Adrenal gland (tissue), 12 donors: ENCODE data around the gene NOCT. TPM values are rescaled to one million over a fixed set of nuclear protein-coding genes. Genes with fewer than 3 reads are reported as not detected.
"Not testable (repeated sequence)": the region's sequence is repeated elsewhere in the genome, so short reads cannot be mapped to it uniquely, and the experiment has no call there.

Experiments
- DNase-seq, 7 donors: peaks; one replicate each; pipeline ENCODE4 v3.0.0-alpha.2; 2019 to 2020
- H3K27ac ChIP-seq, 5 donors: fragments of 200-600 bp; sonication (generic) in 4 of 5; 1 replicate in 3 of 5; 2 replicates in 2 of 5; pipeline versions ENCODE4 v1.5.1 to v1.8.0; 2016 to 2020; ENCODE audit warnings: mild to moderate bottlenecking in 1 of 5
- H3K27me3 ChIP-seq: fragments of 200-600 bp; 2 replicates; pipeline ENCODE4 v1.8.0; 2021
- H3K36me3 ChIP-seq, 2 donors: fragments of 200-600 bp; replicated peaks in 1 of 2; 1 replicate in 1 of 2; 2 replicates in 1 of 2; pipeline versions ENCODE4 v1.5.1 to v1.8.0; 2018 to 2022
- H3K4me1 ChIP-seq, 2 donors: fragments of 200-600 bp; replicated peaks in 1 of 2; 1 replicate in 1 of 2; 2 replicates in 1 of 2; pipeline versions ENCODE4 v1.5.1 to v1.8.0; 2018 to 2021
- H3K4me3 ChIP-seq, 4 donors: fragments of 200-600 bp; sonication (generic) in 3 of 4; one replicate each; pipeline ENCODE4 v1.5.1; 2016 to 2018
- H3K9me3 ChIP-seq, 3 donors: fragments of 200-600 bp; sonication (generic) in 1 of 3; replicated peaks in 1 of 3; 1 replicate in 2 of 3; 2 replicates in 1 of 3; pipeline versions ENCODE4 v1.5.1 to v1.8.0; 2016 to 2021
- CTCF ChIP-seq, 6 experiments: fragments of 450-650 bp in 4 of 6; fragments of 200-600 bp in 2 of 6; sonication (generic) in 1 of 6; IDR thresholded peaks; 1 replicate in 5 of 6; 2 replicates in 1 of 6; pipeline versions ENCODE4 v1.5.1 to v1.8.0; 2016 to 2021; ENCODE audit warnings: antibody characterized with exemption in 6 of 6, mild to moderate bottlenecking in 2 of 6, moderate library complexity in 1 of 6
- POLR2A ChIP-seq, 2 donors: fragments of 450-650 bp; IDR thresholded peaks; one replicate each; pipeline ENCODE4 v1.6.1; 2017; ENCODE audit warnings: antibody characterized with exemption in 2 of 2, mild to moderate bottlenecking in 2 of 2, moderate library complexity in 1 of 2
- WGBS, 4 donors: extraction: QIAGEN DNeasy Blood & Tissue Kit in 2 of 4; methylation state at CpG; one replicate each; pipeline versions ENCODE4 v1.1.5 to v1.1.7; 2013 to 2017; 5-methylcytosine and 5-hydroxymethylcytosine counted together
- intact Hi-C, 2 donors: fragments of 100-400 bp; cut with DNase I; formaldehyde crosslinking; loops; one replicate each; pipeline versions ENCODE4 v1.14.1 to v1.15.0; 2022 to 2023
- polyA plus RNA-seq, 3 donors: library from polyadenylated mRNA; stranded (reverse); fragments of 200-250 nt in 2 of 3; fragments of 350-450 nt in 1 of 3; fragmentation: Illumina TruSeq in 1 of 3; extraction: RNeasy Lipid Tissue Mini Kit (QIAGEN cat#74804) in 1 of 3; gene quantifications; one replicate each; pipeline ENCODE4 v1.2.3, GENCODE V29; 2013 to 2014
- total RNA-seq, 9 donors: library from RNA; depleted of rRNA in 4 of 9; stranded (reverse); fragments of >200 nt in 4 of 9; fragments of 120-200 nt in 1 of 9; fragmentation: NEBNext Ultra II Directional in 1 of 9; extraction: Animal tissue kit (Norgen Biotek cat#: 25700) in 1 of 9; gene quantifications; one replicate each; pipeline versions ENCODE4 v1.1.0 to v1.2.4, GENCODE V29; 2013 to 2023
- donor health status: healthy with polysubstance abuse.
- donor health status: Bipolar disorder and iron deficiency.
- donor health status: DM: yes; HTN: yes; CAD: no.
- donor health status: DM: no; HTN: no; CAD: no.
- donor health status: DM: no; HTN: no; CAD: no.
- donor health status: DM: yes; HTN: yes; CAD: no.

The NOCT gene
- total and polyA plus RNA-seq, 12 donors: 1.2 to 17.0 (median 6.4) TPM

DNA sequence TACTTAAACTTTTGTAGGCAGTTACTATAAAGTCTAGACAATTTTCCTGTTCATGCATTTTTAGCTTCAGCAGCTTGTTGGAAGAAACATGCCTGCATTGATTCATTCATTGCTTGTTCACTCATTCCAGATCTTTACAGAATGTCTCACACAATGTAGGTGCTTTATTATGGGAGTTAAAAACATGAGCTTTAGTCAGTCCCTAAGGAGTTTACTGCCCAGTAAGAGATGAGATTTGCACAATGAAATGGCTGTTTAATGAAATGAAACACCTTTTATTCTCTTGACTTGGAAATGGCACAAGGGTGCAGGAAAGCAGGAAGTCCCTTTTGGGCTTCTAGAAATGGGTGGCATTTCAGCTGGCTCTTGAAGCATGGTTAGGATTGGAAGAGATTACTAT, 2.9 kb downstream of the NOCT start:
- TF ChIP-seq POLR2A (IDR thresholded peaks at IDR 0.05) (no peak), CTCF (IDR thresholded peaks at IDR 0.05) (no peak)
- no peak overlapping the region for H3K27ac ChIP-seq
- no peak overlapping the region for H3K4me3 ChIP-seq
- no peak for DNase-seq
- no peaks in the 10 kb centered on the region for H3K36me3 ChIP-seq
- H3K9me3 ChIP-seq: no peaks in the 10 kb centered on the region
- intact Hi-C loops: no loop called here
- peaks cover 24 to 26% of the 10 kb centered on the region in 2 donors for H3K4me1 ChIP-seq
- H3K27me3 ChIP-seq: no peaks in the 10 kb centered on the region

DNA sequence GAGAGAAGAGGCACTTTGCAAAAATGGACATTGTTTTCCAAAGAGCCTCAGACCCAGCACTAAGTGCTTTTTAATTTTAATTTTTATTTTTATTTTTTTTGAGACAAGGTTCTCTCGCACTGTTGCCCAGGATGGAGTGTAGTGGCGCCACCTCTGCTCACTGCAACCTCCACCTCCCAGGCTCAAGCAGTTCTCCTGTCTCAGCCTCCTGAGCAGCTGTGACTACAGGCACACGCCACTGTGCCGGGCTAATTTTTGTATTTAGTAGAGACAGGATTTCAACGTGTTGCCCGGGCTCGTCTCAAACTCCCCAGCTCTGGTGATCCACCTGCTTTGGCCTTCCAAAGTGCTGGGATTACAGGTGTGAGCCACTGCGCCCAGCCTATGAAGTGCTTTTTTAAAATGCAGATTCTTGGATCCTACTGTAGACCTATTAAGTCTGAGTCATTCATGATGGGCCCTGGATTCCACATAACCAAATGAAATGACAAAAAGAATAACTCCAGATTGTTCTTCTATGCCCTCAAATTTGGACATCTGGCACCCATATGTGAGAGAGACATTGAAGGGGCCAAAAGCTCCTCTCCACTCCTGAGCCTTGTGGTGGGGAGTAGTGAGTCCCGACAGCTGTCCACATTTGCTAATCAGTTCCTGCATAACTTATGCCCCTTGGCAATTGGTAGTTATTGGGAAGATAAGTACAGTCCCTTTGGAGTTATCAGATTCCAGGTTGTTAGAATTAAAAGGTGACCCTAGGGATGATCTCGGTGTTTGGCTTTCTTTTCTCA, 3.6 kb downstream of the NOCT start:
- peaks cover 17 to 19% of the 10 kb centered on the region in 2 donors for H3K4me1 ChIP-seq
- no peak for TF ChIP-seq POLR2A (IDR thresholded peaks at IDR 0.05)
- no peak for TF ChIP-seq CTCF (IDR thresholded peaks at IDR 0.05)
- 85 to 92% (median 87%) methylated on average over 10 of the region's 10 CpGs for WGBS, 4 donors
- intact Hi-C loops: no loop called here
- DNase-seq: no peak
- H3K27me3 ChIP-seq: no peaks in the 10 kb centered on the region
- H3K36me3 ChIP-seq: no peaks in the 10 kb centered on the region
- H3K4me3 ChIP-seq: no peak overlapping the region
- H3K27ac ChIP-seq: no peak overlapping the region
- H3K9me3 ChIP-seq: no peaks in the 10 kb centered on the region

DNA sequence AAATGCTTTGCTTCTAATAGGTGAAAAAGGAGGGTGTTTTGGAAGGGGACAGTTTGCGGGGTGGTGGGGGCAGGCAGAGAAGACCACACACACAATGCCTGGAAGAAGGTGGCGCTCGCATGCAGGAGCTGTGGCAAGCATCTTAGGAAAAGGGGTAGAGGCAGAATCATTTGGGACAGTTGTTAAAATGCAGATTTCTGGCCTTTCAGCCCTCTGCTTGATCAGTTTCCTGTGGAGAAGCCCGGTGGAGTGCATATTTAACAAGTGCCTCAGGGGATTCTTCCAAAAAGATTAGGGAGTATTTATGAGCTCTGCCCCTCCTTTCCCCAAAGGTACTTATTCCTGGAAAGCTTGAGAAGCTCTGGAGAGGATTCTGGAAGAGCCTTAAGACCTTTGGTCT, 4.8 kb downstream of the NOCT start:
- no peaks in the 10 kb centered on the region for H3K9me3 ChIP-seq
- no peaks in the 10 kb centered on the region for H3K36me3 ChIP-seq
- no peak overlapping the region for H3K27ac ChIP-seq
- H3K4me1 ChIP-seq: peaks cover 8 to 9% of the 10 kb centered on the region in 2 donors
- no peaks in the 10 kb centered on the region for H3K27me3 ChIP-seq
- TF ChIP-seq CTCF (IDR thresholded peaks at IDR 0.05) (no peak), POLR2A (IDR thresholded peaks at IDR 0.05) (no peak)
- 87 to 92% (median 90%) methylated on average over 4 of the region's 4 CpGs for WGBS, 4 donors
- no peak overlapping the region for H3K4me3 ChIP-seq
- no peak for DNase-seq
- intact Hi-C loops: loop anchor here in 1 of 2 donors (10.0 kb wide), 1 partner anchor 64 kb away; no protein-coding TSS in a partner anchor

DNA sequence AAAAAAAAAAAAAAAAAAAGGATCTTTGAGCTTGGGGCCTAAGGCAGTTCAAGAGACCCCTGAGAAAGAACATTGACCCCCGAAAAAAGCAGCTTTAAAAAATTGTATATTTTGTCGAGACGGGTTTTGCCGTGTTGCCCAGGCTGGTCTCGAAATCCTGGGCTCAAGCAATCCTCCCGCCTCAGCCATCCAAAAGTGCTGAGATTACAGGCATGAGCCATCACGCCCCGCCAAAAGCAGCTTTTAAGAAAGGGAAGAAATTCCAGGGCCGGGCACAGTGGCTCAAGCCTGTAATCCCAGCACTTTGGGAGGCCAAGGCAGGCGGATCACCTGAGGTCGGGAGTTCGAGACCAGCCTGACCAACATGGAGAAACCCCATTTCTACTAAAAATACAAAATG, 5.5 kb downstream of the NOCT start:
- DNase-seq, H3K4me3 ChIP-seq, H3K36me3 ChIP-seq, H3K27me3 ChIP-seq, H3K4me1 ChIP-seq, H3K9me3 ChIP-seq, H3K27ac ChIP-seq: not testable (repeated sequence)
- intact Hi-C loops: loop anchor here in 1 of 2 donors (10.0 kb wide), 1 partner anchor 64 kb away; no protein-coding TSS in a partner anchor
- 94 to 98% (median 97%) methylated on average over 12 of the region's 12 CpGs for WGBS, 4 donors

- intact Hi-C loops: loop anchor here in 1 of 2 donors (10.0 kb wide), 1 partner anchor 62 kb away; no protein-coding TSS in a partner anchor
These were observed 7.3 kb downstream of the NOCT start for GRCh38 chr4:139022835-139023234.

More at GRCh38 chr4:139022835-139023234, 7.3 kb downstream of the NOCT start:
- H3K36me3 ChIP-seq: no peaks in the 10 kb centered on the region
- no peak overlapping the region for H3K4me3 ChIP-seq
- 94 to 96% (median 95%) methylated on average over 5 of the region's 5 CpGs for WGBS, 4 donors
- DNase-seq: peak in 1 of 7 donors; percentile 39
- no peak for TF ChIP-seq POLR2A (IDR thresholded peaks at IDR 0.05)
- no peak for TF ChIP-seq CTCF (IDR thresholded peaks at IDR 0.05)
- H3K4me1 ChIP-seq: peaks cover 0 to 8% of the 10 kb centered on the region in 2 donors
- H3K27ac ChIP-seq: no peak overlapping the region
- no peaks in the 10 kb centered on the region for H3K27me3 ChIP-seq
- H3K9me3 ChIP-seq: no peaks in the 10 kb centered on the region
